ENCODE measurements around the gene TMEM139.

TMEM139 gene

GRCh38 chr7:143237366-143237765 lies 47.4 kb upstream of the TMEM139 start:
- no peak overlapping the region for H3K9ac ChIP-seq (ENCODE audit: low read depth, low read length)
- H3K27me3 ChIP-seq (ENCODE audit: insufficient read depth, low read length, poor library complexity), result no peaks in the 10 kb centered on the region
- no peak for ATAC-seq (ENCODE audit: insufficient read depth, low read depth)
- no peaks in the 10 kb centered on the region for H3K79me2 ChIP-seq (ENCODE audit: insufficient read depth, low read length)
- no peaks in the 10 kb centered on the region for H3K36me3 ChIP-seq (ENCODE audit: insufficient read depth, low read length)
- no peak for DNase-seq
- TF ChIP-seq EZH2 (IDR thresholded peaks at IDR 0.05; ENCODE audit: borderline replicate concordance, low read depth, low read length, severe bottlenecking) (no peak), CTCF (IDR thresholded peaks at IDR 0.05; ENCODE audit: borderline replicate concordance, extremely low read depth, low read length, poor library complexity, severe bottlenecking) (no peak)
- H2AFZ ChIP-seq (ENCODE audit: low read depth, low read length), result no peak overlapping the region
- H3K4me1 ChIP-seq (ENCODE audit: insufficient read depth, low read length), result no peaks in the 10 kb centered on the region
- H3K27ac ChIP-seq (ENCODE audit: low read length), result no peak overlapping the region
- no peak overlapping the region for H3K4me2 ChIP-seq (ENCODE audit: insufficient read depth, low read length)
- no peak overlapping the region for H3K4me3 ChIP-seq (ENCODE audit: low read depth in 1 of 2, low read length in 2 of 2)
- no peaks in the 10 kb centered on the region for H4K20me1 ChIP-seq (ENCODE audit: insufficient read depth, low read length)
- peaks cover 2% of the 10 kb centered on the region for H3K9me3 ChIP-seq (ENCODE audit: insufficient read depth, low read length, severe bottlenecking)

- Histone ChIP-seq H3K79me2 (ENCODE audit: insufficient read depth, low read length) (no peaks in the 10 kb centered on the region), H3K27ac (ENCODE audit: low read length) (no peak overlapping the region), H3K4me3 (ENCODE audit: low read depth in 1 of 2, low read length in 2 of 2) (no peak overlapping the region), H3K36me3 (ENCODE audit: insufficient read depth, low read length) (no peaks in the 10 kb centered on the region), H2AFZ (ENCODE audit: low read depth, low read length) (no peak overlapping the region), H3K4me2 (ENCODE audit: insufficient read depth, low read length) (no peak overlapping the region), H3K4me1 (ENCODE audit: insufficient read depth, low read length) (no peaks in the 10 kb centered on the region), H3K9me3 (ENCODE audit: insufficient read depth, low read length, severe bottlenecking) (peaks cover 2% of the 10 kb centered on the region), H3K27me3 (ENCODE audit: insufficient read depth, low read length, poor library complexity) (no peaks in the 10 kb centered on the region), H4K20me1 (ENCODE audit: insufficient read depth, low read length) (no peaks in the 10 kb centered on the region), H3K9ac (ENCODE audit: low read depth, low read length) (no peak overlapping the region)
- DNase-seq, result no peak
- no peak for ATAC-seq (ENCODE audit: insufficient read depth, low read depth)
- TF ChIP-seq CTCF (IDR thresholded peaks at IDR 0.05; ENCODE audit: borderline replicate concordance, extremely low read depth, low read length, poor library complexity, severe bottlenecking) (no peak), EZH2 (IDR thresholded peaks at IDR 0.05; ENCODE audit: borderline replicate concordance, low read depth, low read length, severe bottlenecking) (no peak)
Measured at GRCh38 chr7:143238289-143238980, 46.3 kb upstream of the TMEM139 start.

GRCh38 chr7:143239813-143240212 lies 44.9 kb upstream of the TMEM139 start:
- H4K20me1 ChIP-seq (ENCODE audit: insufficient read depth, low read length), result no peaks in the 10 kb centered on the region
- ATAC-seq (ENCODE audit: insufficient read depth, low read depth) (no peak), DNase-seq (no peak)
- no peak overlapping the region for H3K4me2 ChIP-seq (ENCODE audit: insufficient read depth, low read length)
- no peak overlapping the region for H3K4me3 ChIP-seq (ENCODE audit: low read depth in 1 of 2, low read length in 2 of 2)
- TF ChIP-seq CTCF (IDR thresholded peaks at IDR 0.05; ENCODE audit: borderline replicate concordance, extremely low read depth, low read length, poor library complexity, severe bottlenecking) (no peak), EZH2 (IDR thresholded peaks at IDR 0.05; ENCODE audit: borderline replicate concordance, low read depth, low read length, severe bottlenecking) (no peak)
- H3K9me3 ChIP-seq (ENCODE audit: insufficient read depth, low read length, severe bottlenecking), result peaks cover 2% of the 10 kb centered on the region
- no peak overlapping the region for H3K9ac ChIP-seq (ENCODE audit: low read depth, low read length)
- no peak overlapping the region for H2AFZ ChIP-seq (ENCODE audit: low read depth, low read length)
- no peaks in the 10 kb centered on the region for H3K36me3 ChIP-seq (ENCODE audit: insufficient read depth, low read length)
- no peak overlapping the region for H3K27ac ChIP-seq (ENCODE audit: low read length)
- H3K27me3 ChIP-seq (ENCODE audit: insufficient read depth, low read length, poor library complexity), result no peaks in the 10 kb centered on the region
- no peaks in the 10 kb centered on the region for H3K79me2 ChIP-seq (ENCODE audit: insufficient read depth, low read length)
- H3K4me1 ChIP-seq (ENCODE audit: insufficient read depth, low read length), result no peaks in the 10 kb centered on the region
